Measurements from ENCODE around the gene NACC2.

The NACC2 gene

DNA sequence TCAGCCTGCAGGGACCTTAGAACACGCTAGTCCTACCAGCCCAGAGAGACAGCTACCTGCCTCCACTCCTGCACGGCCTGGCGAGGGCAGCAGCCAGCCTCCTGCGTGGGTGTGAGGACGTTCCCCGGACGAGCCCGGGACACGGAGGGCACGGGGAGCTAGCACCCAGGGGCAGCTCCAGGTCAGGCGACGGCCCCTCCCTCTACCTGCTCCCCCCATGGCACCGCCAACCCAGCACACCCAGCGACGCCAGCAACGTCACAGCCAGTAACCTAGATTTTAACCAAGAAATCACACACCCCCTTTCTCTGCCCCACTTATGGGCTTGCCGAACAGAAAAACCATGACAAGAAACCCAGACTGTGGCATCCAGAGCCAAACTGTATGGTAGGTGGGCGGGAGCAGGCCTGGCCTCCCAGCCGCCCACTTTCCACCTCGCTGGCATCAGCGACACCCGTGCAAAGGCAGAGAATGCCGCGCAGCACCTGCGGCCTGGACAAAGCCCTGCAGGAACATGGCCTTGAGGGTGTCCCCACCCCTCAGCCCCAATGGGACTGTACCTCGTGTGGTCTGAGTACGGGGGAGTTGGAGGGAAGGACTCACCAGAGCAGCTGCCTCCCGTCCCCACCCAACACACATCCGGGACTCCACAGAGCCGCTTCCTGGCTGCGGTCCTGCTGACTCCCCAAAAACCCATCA, 47.9 kb downstream of the NACC2 start:
- ATAC-seq = no peak
- no peak for TF ChIP-seq SNAI2 (CRISPR knock-in tag; IDR thresholded peaks at IDR 0.05)
- no peak for TF ChIP-seq ZFP3 (CRISPR knock-in tag; IDR thresholded peaks at IDR 0.05)
- TF ChIP-seq RARB (CRISPR knock-in tag; IDR thresholded peaks at IDR 0.05) = no peak
- TF ChIP-seq ARNTL (CRISPR knock-in tag; IDR thresholded peaks at IDR 0.05; ENCODE audit: borderline replicate concordance, low read depth) = no peak
- TF ChIP-seq OSR1 (CRISPR knock-in tag; IDR thresholded peaks at IDR 0.05) = no peak
- no peak for TF ChIP-seq GLIS3 (CRISPR knock-in tag; IDR thresholded peaks at IDR 0.05)
- TF ChIP-seq, protein P1, sequence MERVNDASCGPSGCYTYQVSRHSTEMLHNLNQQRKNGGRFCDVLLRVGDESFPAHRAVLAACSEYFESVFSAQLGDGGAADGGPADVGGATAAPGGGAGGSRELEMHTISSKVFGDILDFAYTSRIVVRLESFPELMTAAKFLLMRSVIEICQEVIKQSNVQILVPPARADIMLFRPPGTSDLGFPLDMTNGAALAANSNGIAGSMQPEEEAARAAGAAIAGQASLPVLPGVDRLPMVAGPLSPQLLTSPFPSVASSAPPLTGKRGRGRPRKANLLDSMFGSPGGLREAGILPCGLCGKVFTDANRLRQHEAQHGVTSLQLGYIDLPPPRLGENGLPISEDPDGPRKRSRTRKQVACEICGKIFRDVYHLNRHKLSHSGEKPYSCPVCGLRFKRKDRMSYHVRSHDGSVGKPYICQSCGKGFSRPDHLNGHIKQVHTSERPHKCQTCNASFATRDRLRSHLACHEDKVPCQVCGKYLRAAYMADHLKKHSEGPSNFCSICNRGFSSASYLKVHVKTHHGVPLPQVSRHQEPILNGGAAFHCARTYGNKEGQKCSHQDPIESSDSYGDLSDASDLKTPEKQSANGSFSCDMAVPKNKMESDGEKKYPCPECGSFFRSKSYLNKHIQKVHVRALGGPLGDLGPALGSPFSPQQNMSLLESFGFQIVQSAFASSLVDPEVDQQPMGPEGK (CRISPR knock-in tag; IDR thresholded peaks at IDR 0.05; ENCODE audit: borderline replicate concordance) = no peak
- no peak for TF ChIP-seq ZC3H10 (CRISPR knock-in tag; IDR thresholded peaks at IDR 0.05)
- no peak for TF ChIP-seq ZNF70 (CRISPR knock-in tag; IDR thresholded peaks at IDR 0.05)
- TF ChIP-seq ZNF565 (CRISPR knock-in tag; conservative IDR thresholded peaks at IDR 0.05; ENCODE audit: low read depth) = no peak
- no peak for TF ChIP-seq CSRNP3 (CRISPR knock-in tag; IDR thresholded peaks at IDR 0.05)
- no peak for TF ChIP-seq ZFP30 (CRISPR knock-in tag; IDR thresholded peaks at IDR 0.05)

GRCh38 chr9:136046554-136046920, 48.6 kb downstream of the NACC2 start:
- TF ChIP-seq ZC3H10 (CRISPR knock-in tag; IDR thresholded peaks at IDR 0.05) (no peak), ZNF565 (CRISPR knock-in tag; conservative IDR thresholded peaks at IDR 0.05; ENCODE audit: low read depth) (no peak), ZNF70 (CRISPR knock-in tag; IDR thresholded peaks at IDR 0.05) (no peak), CSRNP3 (CRISPR knock-in tag; IDR thresholded peaks at IDR 0.05) (no peak), TSHZ2 (CRISPR knock-in tag; IDR thresholded peaks at IDR 0.05) (no peak), ESRRG (CRISPR knock-in tag; IDR thresholded peaks at IDR 0.05) (no peak), ZNF8 (CRISPR knock-in tag; IDR thresholded peaks at IDR 0.05) (no peak), ARNTL (CRISPR knock-in tag; IDR thresholded peaks at IDR 0.05; ENCODE audit: borderline replicate concordance, low read depth) (no peak), TOX (CRISPR knock-in tag; IDR thresholded peaks at IDR 0.05; ENCODE audit: borderline replicate concordance) (no peak), PPARA (CRISPR knock-in tag; IDR thresholded peaks at IDR 0.05; ENCODE audit: borderline replicate concordance) (no peak), OSR1 (CRISPR knock-in tag; IDR thresholded peaks at IDR 0.05) (no peak), ZFP30 (CRISPR knock-in tag; IDR thresholded peaks at IDR 0.05) (no peak), TCF4 (CRISPR knock-in tag; IDR thresholded peaks at IDR 0.05; ENCODE audit: borderline replicate concordance) (no peak), BACH2 (CRISPR knock-in tag; IDR thresholded peaks at IDR 0.05; ENCODE audit: borderline replicate concordance) (no peak), CREB5 (CRISPR knock-in tag; IDR thresholded peaks at IDR 0.05; ENCODE audit: low read depth) (no peak), GLIS3 (CRISPR knock-in tag; IDR thresholded peaks at IDR 0.05) (no peak)
- TF ChIP-seq, protein P2, sequence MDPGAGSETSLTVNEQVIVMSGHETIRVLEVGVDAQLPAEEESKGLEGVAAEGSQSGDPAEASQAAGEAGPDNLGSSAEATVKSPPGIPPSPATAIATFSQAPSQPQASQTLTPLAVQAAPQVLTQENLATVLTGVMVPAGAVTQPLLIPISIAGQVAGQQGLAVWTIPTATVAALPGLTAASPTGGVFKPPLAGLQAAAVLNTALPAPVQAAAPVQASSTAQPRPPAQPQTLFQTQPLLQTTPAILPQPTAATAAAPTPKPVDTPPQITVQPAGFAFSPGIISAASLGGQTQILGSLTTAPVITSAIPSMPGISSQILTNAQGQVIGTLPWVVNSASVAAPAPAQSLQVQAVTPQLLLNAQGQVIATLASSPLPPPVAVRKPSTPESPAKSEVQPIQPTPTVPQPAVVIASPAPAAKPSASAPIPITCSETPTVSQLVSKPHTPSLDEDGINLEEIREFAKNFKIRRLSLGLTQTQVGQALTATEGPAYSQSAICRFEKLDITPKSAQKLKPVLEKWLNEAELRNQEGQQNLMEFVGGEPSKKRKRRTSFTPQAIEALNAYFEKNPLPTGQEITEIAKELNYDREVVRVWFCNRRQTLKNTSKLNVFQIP (CRISPR knock-in tag; IDR thresholded peaks at IDR 0.05; ENCODE audit: borderline replicate concordance, low read depth) = no peak
- no peak for ATAC-seq
